Gastrocnemius medialis (tissue), 4 donors: ENCODE data around the gene TM2D3.

Experiments
- POLR2A ChIP-seq, 2 donors: fragments of 450-650 bp; IDR thresholded peaks; one replicate each; pipeline ENCODE4 v1.6.1; 2017; ENCODE audit warnings: antibody characterized with exemption in 2 of 2, mild to moderate bottlenecking in 2 of 2, moderate library complexity in 2 of 2
- TF ChIP-seq, protein P1 (sequence below), 5 experiments: fragments of 450-650 bp in 3 of 5; fragments of 200-600 bp in 2 of 5; sonication (generic) in 2 of 5; IDR thresholded peaks in 4 of 5; conservative IDR thresholded peaks in 1 of 5; 1 replicate in 4 of 5; 2 replicates in 1 of 5; pipeline ENCODE4 v1.5.1; 2016 to 2019; ENCODE audit warnings: antibody characterized with exemption in 5 of 5, mild to moderate bottlenecking in 3 of 5, moderate library complexity in 3 of 5

DNA sequence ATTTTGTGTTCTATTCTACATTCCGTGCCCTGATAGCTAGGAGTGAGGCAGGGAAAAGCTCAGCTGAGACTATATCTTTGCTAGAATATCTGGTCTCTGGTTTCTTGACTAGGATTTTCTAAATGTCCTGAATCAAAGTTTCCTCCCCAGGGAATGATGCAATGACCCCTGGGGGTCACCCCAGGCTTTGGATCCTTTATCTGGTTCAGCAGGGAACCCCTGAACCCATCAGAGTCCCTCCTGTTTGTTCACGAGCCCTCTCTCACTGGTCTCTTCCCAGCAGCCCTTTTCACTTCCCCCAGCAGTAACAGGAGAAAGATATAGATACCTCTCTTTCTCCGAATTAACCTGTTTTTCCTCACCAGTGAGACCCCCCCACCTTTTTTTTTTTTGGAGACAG, 14.3 kb downstream of the TM2D3 start:
- TF ChIP-seq, protein P1, sequence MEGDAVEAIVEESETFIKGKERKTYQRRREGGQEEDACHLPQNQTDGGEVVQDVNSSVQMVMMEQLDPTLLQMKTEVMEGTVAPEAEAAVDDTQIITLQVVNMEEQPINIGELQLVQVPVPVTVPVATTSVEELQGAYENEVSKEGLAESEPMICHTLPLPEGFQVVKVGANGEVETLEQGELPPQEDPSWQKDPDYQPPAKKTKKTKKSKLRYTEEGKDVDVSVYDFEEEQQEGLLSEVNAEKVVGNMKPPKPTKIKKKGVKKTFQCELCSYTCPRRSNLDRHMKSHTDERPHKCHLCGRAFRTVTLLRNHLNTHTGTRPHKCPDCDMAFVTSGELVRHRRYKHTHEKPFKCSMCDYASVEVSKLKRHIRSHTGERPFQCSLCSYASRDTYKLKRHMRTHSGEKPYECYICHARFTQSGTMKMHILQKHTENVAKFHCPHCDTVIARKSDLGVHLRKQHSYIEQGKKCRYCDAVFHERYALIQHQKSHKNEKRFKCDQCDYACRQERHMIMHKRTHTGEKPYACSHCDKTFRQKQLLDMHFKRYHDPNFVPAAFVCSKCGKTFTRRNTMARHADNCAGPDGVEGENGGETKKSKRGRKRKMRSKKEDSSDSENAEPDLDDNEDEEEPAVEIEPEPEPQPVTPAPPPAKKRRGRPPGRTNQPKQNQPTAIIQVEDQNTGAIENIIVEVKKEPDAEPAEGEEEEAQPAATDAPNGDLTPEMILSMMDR (IDR thresholded peaks at IDR 0.05 in 4 of 5, conservative IDR thresholded peaks at IDR 0.05 in 1 of 5) = no peak
- no peak for TF ChIP-seq POLR2A (IDR thresholded peaks at IDR 0.05)
